ENCODE data around the gene STYK1. TPM values are rescaled to one million over a fixed set of nuclear protein-coding genes. Genes with fewer than 3 reads are reported as not detected.

STYK1 gene
- total RNA-seq, 2 donors from 2014 or later, result not detected

DNA sequence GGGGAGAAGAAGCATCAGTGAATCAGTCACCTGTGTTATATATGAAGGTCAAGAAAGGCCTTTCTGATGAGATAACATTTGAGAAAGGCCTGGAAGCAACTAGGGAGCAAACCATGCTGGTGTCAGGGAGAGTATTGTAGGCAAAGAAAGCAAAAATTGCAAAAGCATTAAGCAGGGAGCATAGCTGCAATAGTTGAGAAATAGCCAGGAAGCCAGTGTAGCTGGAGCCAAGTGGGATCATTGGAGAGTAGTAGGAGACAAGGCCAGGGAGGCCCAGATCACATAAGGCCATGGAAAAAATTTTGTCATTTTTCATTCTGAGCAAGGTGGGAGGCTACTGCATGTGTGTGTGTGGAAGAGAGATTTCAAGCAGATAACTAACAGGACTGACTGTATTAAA lies 41.6 kb downstream of the STYK1 start:
- TF ChIP-seq, protein P1, sequence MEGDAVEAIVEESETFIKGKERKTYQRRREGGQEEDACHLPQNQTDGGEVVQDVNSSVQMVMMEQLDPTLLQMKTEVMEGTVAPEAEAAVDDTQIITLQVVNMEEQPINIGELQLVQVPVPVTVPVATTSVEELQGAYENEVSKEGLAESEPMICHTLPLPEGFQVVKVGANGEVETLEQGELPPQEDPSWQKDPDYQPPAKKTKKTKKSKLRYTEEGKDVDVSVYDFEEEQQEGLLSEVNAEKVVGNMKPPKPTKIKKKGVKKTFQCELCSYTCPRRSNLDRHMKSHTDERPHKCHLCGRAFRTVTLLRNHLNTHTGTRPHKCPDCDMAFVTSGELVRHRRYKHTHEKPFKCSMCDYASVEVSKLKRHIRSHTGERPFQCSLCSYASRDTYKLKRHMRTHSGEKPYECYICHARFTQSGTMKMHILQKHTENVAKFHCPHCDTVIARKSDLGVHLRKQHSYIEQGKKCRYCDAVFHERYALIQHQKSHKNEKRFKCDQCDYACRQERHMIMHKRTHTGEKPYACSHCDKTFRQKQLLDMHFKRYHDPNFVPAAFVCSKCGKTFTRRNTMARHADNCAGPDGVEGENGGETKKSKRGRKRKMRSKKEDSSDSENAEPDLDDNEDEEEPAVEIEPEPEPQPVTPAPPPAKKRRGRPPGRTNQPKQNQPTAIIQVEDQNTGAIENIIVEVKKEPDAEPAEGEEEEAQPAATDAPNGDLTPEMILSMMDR (IDR thresholded peaks at IDR 0.05), result no peak
- no peak overlapping the region for H3K27ac ChIP-seq
- H3K27me3 ChIP-seq (replicated peaks; ENCODE audit: insufficient read depth), result no peaks in the 10 kb centered on the region

DNA sequence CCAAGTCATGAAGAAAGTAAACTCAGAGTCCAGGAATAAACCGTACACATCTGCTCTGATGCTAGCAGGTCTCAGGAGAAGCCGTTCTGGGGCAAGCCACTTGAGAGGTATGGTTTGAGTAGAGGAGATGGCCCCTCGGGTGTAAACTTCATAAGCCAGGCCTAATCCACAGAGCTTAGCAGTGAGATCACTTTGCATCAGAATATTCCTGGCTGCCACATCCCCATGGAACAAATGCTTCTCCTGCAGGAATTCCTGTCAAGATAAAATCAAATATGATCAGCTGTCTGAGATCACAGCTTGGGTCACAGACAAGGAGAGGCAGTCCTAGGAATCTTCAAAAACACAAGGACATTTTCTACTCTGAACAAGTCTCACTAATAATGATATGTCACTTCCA lies 49.2 kb downstream of the STYK1 start:
- Histone ChIP-seq H3K27me3 (replicated peaks; ENCODE audit: insufficient read depth) (no peaks in the 10 kb centered on the region), H3K4me3 (no peak overlapping the region), H3K36me3 (no peaks in the 10 kb centered on the region), H3K27ac (no peak overlapping the region), H3K4me1 (ENCODE audit: control insufficient read depth in 1 of 2, low read depth in 2 of 2) (no peaks in the 10 kb centered on the region), H3K9me3 (no peaks in the 10 kb centered on the region)
- ATAC-seq (ENCODE audit: insufficient number of reproducible peaks, low FRiP score, low read depth) (no peak), DNase-seq (ENCODE audit: low spot score) (no peak)
- TF ChIP-seq, protein P1 (IDR thresholded peaks at IDR 0.05), result no peak

More for the DNA sequence above, 41.6 kb downstream of the STYK1 start:
- no peaks in the 10 kb centered on the region for H3K36me3 ChIP-seq
- no peaks in the 10 kb centered on the region for H3K4me1 ChIP-seq (ENCODE audit: control insufficient read depth in 1 of 2, low read depth in 2 of 2)
- H3K9me3 ChIP-seq, result no peaks in the 10 kb centered on the region
- H3K4me3 ChIP-seq, result no peak overlapping the region
- DNase-seq (ENCODE audit: low spot score) (no peak), ATAC-seq (ENCODE audit: insufficient number of reproducible peaks, low FRiP score, low read depth) (no peak)

GRCh38 chr12:10623131-10623530 lies 50.7 kb downstream of the STYK1 start:
- TF ChIP-seq, protein P1 (IDR thresholded peaks at IDR 0.05), result no peak
- ATAC-seq (ENCODE audit: insufficient number of reproducible peaks, low FRiP score, low read depth) (no peak), DNase-seq (ENCODE audit: low spot score) (no peak)
- H3K27me3 ChIP-seq (replicated peaks; ENCODE audit: insufficient read depth), result no peaks in the 10 kb centered on the region
- no peak overlapping the region for H3K4me3 ChIP-seq
- H3K9me3 ChIP-seq, result no peaks in the 10 kb centered on the region
- no peaks in the 10 kb centered on the region for H3K36me3 ChIP-seq
- no peaks in the 10 kb centered on the region for H3K4me1 ChIP-seq (ENCODE audit: control insufficient read depth in 1 of 2, low read depth in 2 of 2)
- no peak overlapping the region for H3K27ac ChIP-seq

- H3K9me3 ChIP-seq, result no peaks in the 10 kb centered on the region
- DNase-seq (ENCODE audit: low spot score) (no peak), ATAC-seq (ENCODE audit: insufficient number of reproducible peaks, low FRiP score, low read depth) (no peak)
- no peak overlapping the region for H3K27ac ChIP-seq
- H3K4me3 ChIP-seq, result no peak overlapping the region
- H3K4me1 ChIP-seq (ENCODE audit: control insufficient read depth in 1 of 2, low read depth in 2 of 2), result no peaks in the 10 kb centered on the region
- H3K27me3 ChIP-seq (replicated peaks; ENCODE audit: insufficient read depth), result no peaks in the 10 kb centered on the region
- no peaks in the 10 kb centered on the region for H3K36me3 ChIP-seq
- TF ChIP-seq, protein P1 (IDR thresholded peaks at IDR 0.05), result no peak
These were observed 52.6 kb downstream of the STYK1 start for GRCh38 chr12:10621278-10621677.

DNA sequence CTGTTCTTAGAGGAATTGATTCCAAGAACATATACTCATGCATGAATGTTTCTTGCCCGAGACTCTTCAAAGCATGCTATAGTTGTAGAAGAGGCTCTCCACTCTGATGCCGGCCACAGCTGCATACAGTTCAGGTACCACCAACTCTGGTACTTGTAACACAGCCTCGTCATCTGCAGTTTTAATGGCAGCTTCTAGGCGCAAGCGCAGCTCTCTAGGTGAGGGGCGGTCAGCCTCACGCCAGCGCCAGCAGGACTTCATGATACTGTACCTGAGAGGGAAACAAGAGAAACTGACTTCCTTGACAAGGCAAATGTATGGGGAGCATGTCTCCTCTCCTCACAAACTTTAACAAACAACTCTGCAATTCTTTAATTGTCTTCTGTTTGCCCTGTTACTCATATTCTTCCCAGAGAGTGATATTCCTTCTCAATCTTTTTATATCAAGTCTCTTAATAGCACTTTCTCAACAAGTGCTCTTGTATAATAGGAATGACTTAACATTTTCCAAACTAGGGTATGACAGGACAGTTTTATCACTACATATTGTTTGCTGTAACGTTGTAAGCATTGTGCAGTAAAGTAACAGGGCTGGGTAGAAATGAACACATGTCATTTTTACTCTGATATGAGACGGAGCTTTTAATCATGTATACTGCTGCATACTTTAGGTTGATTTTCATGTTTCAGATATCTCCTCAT lies 53.6 kb downstream of the STYK1 start:
- Histone ChIP-seq H3K9me3 (no peaks in the 10 kb centered on the region), H3K4me1 (ENCODE audit: control insufficient read depth in 1 of 2, low read depth in 2 of 2) (no peaks in the 10 kb centered on the region), H3K27ac (no peak overlapping the region), H3K4me3 (no peak overlapping the region), H3K36me3 (no peaks in the 10 kb centered on the region), H3K27me3 (replicated peaks; ENCODE audit: insufficient read depth) (no peaks in the 10 kb centered on the region)
- TF ChIP-seq, protein P1 (IDR thresholded peaks at IDR 0.05), result no peak
- no peak for ATAC-seq (ENCODE audit: insufficient number of reproducible peaks, low FRiP score, low read depth)
- DNase-seq (ENCODE audit: low spot score), result no peak

Measured in thoracic aorta (tissue), 2 donors.